Esophagus squamous epithelium (tissue), 4 donors: ENCODE results near the gene FABP6.

Source experiments
- CTCF ChIP-seq, 6 experiments: fragments of 450-650 bp in 4 of 6; fragments of 200-600 bp in 2 of 6; sonication (generic) in 2 of 6; IDR thresholded peaks; one replicate each; pipeline ENCODE4 v1.5.1; 2016 to 2019; ENCODE audit warnings: antibody characterized with exemption in 6 of 6, mild to moderate bottlenecking in 4 of 6, moderate library complexity in 4 of 6
- POLR2A ChIP-seq, 4 donors: fragments of 450-650 bp; IDR thresholded peaks; one replicate each; pipeline ENCODE4 v1.6.1; 2017; ENCODE audit warnings: antibody characterized with exemption in 4 of 4, mild to moderate bottlenecking in 4 of 4, moderate library complexity in 3 of 4

GRCh38 chr5:160229190-160229742, at the start of gene FABP6:
- TF ChIP-seq CTCF (IDR thresholded peaks at IDR 0.05): no peak
- TF ChIP-seq POLR2A (IDR thresholded peaks at IDR 0.05): no peak
